22Rv1 (cell line): ENCODE measurements around the gene LRRC42.
A peak's percentile ranks its signal among the peaks of the same experiment; 100 is the strongest.

Experiments
- ZFX ChIP-seq: fragments of 450-650 bp; IDR thresholded peaks from 2 replicates; pipeline ENCODE4 v1.6.1; 2017; ENCODE audit warnings: antibody characterized with exemption, borderline replicate concordance
- TF ChIP-seq, protein P1 (sequence below): fragments of 450-650 bp; IDR thresholded peaks from 2 replicates; pipeline ENCODE4 v1.5.1; 2017; ENCODE audit warnings: mild to moderate bottlenecking

DNA sequence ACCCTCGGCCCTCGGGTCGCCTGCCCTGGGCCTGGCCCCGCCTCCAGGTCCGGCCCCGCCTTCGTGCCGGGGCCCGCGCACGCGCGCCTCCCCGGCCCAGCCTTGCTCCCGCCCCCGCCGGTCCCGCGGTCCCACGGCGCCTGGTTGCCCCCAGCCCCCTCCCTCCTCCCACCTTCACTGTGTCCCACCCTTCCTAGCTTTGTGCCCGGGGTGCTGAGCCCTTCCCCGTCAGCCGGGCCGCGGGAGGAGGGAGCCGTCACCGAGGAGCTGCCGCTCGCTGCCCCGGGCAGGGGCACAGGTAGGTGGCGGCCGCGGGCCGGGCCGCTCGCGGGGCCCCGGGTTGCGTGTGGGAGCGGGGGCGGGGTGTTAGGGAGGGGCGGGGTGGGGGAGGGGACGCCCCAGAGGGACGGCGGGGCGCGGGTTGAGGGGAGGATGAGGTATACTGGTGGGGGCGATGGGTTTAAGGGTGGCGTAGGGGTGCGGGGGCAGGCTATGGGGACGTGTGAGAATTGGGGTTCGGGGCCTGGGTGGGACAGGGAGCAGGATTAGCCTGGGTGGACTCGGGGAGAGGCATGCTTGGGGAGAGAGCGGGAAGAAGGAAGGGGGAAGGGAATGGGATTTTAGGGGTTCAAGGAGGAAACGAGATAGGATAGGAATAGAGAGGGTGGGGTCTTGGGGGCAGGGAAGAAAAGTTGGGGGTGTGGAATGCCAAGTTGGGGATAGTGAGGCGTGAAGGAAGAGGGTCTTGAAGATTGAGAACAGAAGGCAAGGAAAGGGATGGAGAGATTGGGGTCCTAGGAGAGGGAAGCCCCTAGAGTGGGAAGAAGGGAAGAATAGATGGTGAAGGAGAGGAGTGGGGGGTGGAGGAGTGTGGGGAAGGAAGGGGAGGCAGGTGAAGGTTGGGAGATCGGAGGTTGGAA lies at the start of gene LRRC42:
- TF ChIP-seq, protein P1, sequence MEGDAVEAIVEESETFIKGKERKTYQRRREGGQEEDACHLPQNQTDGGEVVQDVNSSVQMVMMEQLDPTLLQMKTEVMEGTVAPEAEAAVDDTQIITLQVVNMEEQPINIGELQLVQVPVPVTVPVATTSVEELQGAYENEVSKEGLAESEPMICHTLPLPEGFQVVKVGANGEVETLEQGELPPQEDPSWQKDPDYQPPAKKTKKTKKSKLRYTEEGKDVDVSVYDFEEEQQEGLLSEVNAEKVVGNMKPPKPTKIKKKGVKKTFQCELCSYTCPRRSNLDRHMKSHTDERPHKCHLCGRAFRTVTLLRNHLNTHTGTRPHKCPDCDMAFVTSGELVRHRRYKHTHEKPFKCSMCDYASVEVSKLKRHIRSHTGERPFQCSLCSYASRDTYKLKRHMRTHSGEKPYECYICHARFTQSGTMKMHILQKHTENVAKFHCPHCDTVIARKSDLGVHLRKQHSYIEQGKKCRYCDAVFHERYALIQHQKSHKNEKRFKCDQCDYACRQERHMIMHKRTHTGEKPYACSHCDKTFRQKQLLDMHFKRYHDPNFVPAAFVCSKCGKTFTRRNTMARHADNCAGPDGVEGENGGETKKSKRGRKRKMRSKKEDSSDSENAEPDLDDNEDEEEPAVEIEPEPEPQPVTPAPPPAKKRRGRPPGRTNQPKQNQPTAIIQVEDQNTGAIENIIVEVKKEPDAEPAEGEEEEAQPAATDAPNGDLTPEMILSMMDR, result peak; percentile 64
- no peak for TF ChIP-seq ZFX
